Retinal pigment epithelial cell (primary cell): ENCODE measurements around the gene GALM.
"Not testable (repeated sequence)": the region's sequence is repeated elsewhere in the genome, so short reads cannot be mapped to it uniquely, and the experiment has no call there.

Experiments
- DNase-seq: peaks from one replicate; pipeline ENCODE4 v3.0.0-alpha.2; 2010; ENCODE audit warnings: low read depth
- H3K4me3 ChIP-seq: 2 replicates; pipeline ENCODE4 v1.5.1; 2011; ENCODE audit warnings: mild to moderate bottlenecking, low read length, control low read depth, moderate library complexity
- CTCF ChIP-seq: conservative IDR thresholded peaks from 2 replicates; pipeline ENCODE4 v1.5.1; 2011; ENCODE audit warnings: low read depth, low read length, control low read depth, inconsistent platforms

The GALM gene

GRCh38 chr2:38682008-38682575 is 16.2 kb downstream of the GALM start:
- no peak for DNase-seq
- no peak overlapping the region for H3K4me3 ChIP-seq
- TF ChIP-seq CTCF = no peak

GRCh38 chr2:38682620-38683019 is 16.7 kb downstream of the GALM start:
- not testable (repeated sequence) for DNase-seq, H3K4me3 ChIP-seq

GRCh38 chr2:38683766-38684165 is 17.9 kb downstream of the GALM start:
- no peak for DNase-seq
- no peak for TF ChIP-seq CTCF
- H3K4me3 ChIP-seq = no peak overlapping the region

GRCh38 chr2:38685116-38685735 is 19.3 kb downstream of the GALM start:
- no peak for TF ChIP-seq CTCF
- no peak overlapping the region for H3K4me3 ChIP-seq
- no peak for DNase-seq

- H3K4me3 ChIP-seq = no peak overlapping the region
- DNase-seq = peak; percentile 80
Observed at GRCh38 chr2:38690499-38691420, 24.8 kb downstream of the GALM start.

GRCh38 chr2:38691994-38692393 is 26.1 kb downstream of the GALM start:
- no peak for TF ChIP-seq CTCF
- H3K4me3 ChIP-seq = no peak overlapping the region
- DNase-seq = no peak

More at GRCh38 chr2:38690499-38691420, 24.8 kb downstream of the GALM start:
- no peak for TF ChIP-seq CTCF

- DNase-seq = no peak
- no peak overlapping the region for H3K4me3 ChIP-seq
- no peak for TF ChIP-seq CTCF
Observed at GRCh38 chr2:38692636-38693318, 26.9 kb downstream of the GALM start.
